Measurements from ENCODE around the gene ACTR8. TPM values are rescaled to one million over a fixed set of nuclear protein-coding genes. Genes with fewer than 3 reads are reported as not detected.
A peak's percentile ranks its signal among the peaks of the same experiment; 100 is the strongest.
"Not testable (repeated sequence)": the region's sequence is repeated elsewhere in the genome, so short reads cannot be mapped to it uniquely, and the experiment has no call there.

ACTR8 gene
- 67.1 TPM for total RNA-seq

- DNase-seq, result peak; percentile 86
Observed at GRCh38 chr3:53881691-53882593, at the start of gene ACTR8. Gene ACTR8 (minus strand): TSS chr3:53882152. CDS start chr3:53882101, 51 bp downstream.

DNA sequence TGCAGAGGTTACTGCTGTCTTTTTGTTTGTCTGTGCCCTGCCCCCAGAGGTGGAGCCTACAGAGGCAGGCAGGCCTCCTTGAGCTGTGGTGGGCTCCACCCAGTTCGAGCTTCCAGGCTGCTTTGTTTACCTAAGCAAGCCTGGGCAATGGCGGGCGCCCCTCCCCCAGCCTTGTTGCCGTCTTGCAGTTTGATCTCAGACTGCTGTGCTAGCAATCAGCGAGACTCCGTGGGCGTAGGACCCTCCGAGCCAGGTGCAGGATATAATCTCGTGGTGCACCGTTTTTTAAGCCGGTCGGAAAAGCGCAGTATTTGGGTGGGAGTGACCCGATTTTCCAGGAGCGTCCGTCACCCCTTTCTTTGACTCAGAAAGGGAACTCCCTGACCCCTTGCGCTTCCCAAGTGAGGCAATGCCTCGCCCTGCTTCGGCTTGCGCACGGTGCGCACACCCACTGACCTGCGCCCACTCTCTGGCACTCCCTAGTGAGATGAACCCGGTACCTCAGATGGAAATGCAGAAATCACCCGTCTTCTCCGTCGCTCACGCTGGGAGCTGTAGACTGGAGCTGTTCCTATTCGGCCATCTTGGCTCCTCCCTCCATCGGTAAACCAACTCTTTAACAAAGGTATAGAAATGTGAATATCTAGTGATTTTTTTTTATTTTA lies 45.4 kb upstream of the ACTR8 start:
- DNase-seq, result not testable (repeated sequence)

GRCh38 chr3:53921296-53921695 lies 39.3 kb upstream of the ACTR8 start:
- no peak for DNase-seq

- DNase-seq, result no peak
Observed at GRCh38 chr3:53919741-53920140, 37.8 kb upstream of the ACTR8 start.

- no peak for DNase-seq
Observed at GRCh38 chr3:53913401-53913800, 31.4 kb upstream of the ACTR8 start.

DNA sequence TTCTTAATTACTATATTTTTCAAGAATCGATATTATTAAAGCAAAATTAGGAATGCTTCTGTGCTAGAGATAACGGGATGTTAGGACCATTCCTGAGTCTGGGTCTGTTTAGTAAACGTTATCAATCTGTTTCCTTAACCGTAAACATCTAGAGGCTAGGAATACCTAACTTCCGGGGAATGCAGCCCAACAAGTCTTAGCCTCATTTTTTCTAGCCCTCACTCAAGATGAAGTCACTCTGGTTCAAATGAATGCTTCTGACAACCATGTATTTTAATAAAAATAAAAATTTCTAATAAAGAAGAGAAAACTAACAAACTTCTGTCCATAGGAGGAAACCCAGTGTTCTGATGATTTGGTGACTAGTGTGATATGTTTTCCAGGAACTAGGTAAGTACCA lies 20.8 kb upstream of the ACTR8 start:
- no peak for DNase-seq

GRCh38 chr3:53902067-53902466 lies 20.1 kb upstream of the ACTR8 start:
- no peak for DNase-seq

DNA sequence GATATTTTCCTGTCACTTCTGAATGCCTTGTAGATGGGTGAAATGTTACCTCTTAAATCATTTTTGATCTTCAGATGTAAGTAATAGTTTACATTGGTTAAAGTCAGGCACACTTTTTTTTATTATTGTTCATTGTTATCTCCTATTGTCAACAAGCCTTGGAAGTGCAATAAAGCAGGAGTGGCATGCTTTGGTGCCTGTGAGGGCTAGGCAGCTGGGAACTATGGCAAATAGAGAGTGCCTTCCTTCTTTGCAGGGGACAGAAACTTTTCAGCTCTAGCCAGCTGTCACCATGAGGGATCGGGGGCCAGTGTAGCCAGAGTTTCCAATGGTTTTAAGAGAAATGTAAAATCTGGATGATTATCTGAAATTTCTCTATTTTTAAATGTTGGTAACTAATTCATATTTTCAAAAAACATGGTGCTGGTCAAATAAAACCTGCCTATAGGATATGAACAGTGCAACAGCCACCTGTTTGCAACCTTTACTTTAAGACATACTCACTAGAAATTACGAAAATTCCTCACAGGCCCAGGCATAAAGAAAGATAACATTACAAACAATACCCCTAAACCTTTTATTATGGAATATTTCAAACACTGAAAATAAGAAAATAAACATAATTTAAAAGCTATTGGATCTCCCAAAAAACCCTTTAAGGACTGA lies 18.8 kb upstream of the ACTR8 start:
- no peak for DNase-seq

DNA sequence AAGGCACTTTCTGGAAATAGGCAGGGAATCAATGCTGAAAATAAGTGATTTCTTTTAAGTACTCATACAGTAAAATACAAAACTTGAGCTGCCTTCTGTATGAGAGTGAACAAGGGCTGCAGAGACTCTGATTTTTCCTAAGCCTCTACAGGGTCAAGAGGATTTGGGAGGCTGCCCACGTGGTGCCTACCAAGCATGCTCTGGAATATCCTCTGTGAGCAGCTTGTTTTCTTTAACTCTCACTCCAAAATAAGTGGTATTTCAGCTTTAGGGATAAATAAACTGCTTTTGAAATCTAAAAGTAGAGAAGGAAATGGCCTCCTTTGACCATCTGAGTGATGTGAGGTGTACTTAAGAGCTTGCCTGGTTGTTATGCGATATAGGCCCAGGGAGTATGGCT lies 17.8 kb upstream of the ACTR8 start:
- DNase-seq, result no peak

- DNase-seq, result no peak
Observed at GRCh38 chr3:53892286-53892637, 10.3 kb upstream of the ACTR8 start.

DNA sequence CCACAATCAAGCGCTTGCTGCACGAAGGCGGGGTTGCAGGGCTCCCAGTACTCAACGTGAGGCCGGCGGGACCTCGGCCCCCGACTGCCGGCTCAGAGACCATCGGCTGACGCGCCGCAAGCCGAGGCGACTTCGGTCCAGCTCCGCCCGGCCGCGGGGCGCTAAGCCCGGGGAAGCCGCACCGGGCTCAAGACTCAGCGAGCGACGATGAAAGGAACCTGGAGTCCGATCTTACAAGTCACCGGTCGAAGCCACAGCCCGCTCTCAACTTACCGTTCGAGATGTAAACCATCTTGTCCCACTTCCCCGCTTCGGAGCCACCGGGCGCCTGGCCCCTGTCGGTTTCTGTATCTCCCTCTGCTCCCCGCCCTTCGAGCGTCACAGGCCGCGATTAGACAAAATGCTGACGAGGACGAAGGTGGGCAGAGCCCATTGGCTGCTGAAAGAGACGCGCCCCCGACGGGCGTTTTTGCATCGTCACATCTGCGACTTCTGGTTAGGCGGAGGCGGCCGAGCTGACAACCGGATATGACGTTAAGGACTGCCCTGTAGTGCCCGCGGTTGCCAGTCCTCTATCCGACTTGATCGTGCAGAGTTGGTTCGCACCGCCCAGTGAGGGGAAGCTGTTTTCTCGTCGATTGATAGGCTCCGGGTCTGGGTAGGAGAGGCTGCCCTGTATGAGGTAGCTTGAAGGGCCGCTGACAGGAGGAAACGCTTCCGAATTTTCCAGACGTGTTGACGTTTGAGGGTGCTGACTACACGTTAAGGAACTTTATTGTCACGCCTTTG lies 9.7 kb upstream of the ACTR8 start, which contains the start of gene SELENOK:
Gene SELENOK, minus strand, starts transcription at position 363 of the 789 bp plus-strand sequence.
- peak; percentile 97 for DNase-seq

DNA sequence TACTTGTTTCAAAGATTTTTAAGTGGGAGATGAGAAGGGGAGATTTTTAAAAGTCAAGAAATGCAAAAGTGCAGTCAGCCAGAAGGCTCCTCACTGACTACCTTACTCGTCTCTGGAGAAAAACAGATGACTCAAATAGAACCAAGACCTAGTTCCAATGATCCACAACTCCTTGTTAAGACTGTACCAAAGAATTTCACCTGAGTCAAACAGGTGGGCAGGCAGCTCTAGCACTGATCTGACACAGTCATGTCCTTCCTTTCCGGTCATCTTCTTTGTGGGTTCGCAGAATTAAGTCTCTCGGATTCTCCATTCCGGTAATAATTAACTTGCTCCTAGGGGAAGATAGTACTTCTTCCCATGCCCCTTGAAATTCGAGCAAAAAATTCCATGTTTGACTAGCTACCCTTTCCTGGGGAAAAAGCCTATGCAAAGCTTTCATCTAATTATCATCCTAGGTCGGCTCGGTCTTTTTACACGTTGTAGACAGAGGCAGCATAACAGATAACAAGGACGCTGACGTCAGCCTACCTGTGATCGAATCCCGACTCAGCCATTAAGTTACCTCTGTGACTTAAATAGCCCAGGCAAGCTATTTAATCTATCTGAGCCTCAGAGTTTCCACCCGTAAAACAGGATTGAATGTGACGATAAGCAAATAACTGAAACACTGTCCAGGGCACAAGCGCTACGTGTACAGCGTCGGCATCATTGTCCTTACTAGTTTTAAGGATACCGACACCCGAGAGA lies 8.9 kb upstream of the ACTR8 start:
- no peak for DNase-seq

DNA sequence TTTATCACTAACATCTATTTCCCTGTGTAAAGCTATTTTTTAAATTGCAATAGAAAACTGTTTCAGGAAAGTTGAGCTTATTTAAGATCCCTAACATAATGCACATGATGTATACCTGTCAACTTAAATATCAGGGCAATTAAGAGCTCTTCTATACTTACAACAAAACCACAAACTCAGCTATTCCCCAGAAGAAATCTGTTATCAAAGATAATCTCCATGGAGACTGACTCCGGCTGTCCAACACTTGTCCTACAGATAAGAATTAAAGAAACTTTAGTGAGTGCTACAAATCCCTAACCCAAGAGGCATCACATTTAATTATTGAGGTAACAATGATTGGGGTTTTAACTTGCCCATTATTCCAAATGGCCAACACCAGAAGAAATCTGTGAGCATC lies 6.3 kb upstream of the ACTR8 start:
- DNase-seq, result no peak

DNA sequence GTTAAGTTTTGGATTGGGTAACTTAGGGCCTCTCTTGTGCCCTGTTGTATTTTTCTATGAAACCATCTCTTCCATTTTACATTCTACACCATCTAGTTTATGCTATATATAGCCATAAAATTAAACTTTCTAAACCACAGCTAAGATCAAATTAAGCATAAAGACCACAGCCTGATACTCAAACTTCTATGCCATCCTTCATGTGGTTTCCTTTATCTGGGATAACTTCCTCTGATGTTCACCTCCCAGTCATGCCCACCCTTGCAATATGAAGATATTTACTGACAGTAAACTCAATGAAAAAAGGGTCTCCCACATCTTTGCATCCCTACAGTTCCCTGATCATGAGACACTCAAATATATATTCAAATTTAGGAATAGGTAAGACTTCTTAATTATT lies 5.5 kb upstream of the ACTR8 start:
- DNase-seq, result no peak

- no peak for DNase-seq
Observed at GRCh38 chr3:53885239-53885638, 3.3 kb upstream of the ACTR8 start.

DNA sequence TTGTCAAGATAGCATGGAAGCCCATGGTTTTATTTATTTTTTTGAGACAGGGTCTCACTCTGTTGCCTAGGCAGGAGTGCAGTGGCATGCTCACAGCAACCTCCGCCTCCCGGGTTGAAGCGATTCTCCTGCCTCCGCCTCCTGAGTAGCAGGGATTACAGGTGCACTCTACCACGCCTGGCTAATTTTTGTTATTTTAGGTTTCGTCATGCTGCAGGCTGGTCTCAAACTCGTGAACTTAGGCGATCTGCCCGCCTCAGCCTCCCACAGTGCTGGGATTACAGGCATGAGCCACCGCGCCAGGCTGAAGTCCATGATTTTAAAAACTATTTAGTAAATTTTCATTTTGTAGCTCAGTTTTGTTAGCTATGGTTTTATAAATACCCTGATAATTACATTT lies 2.7 kb upstream of the ACTR8 start:
- no peak for DNase-seq

- DNase-seq, result no peak
Observed at GRCh38 chr3:53883008-53883407, 1.1 kb upstream of the ACTR8 start.

- DNase-seq, result no peak
Observed at GRCh38 chr3:53880396-53881345, 1.3 kb downstream of the ACTR8 start.

GRCh38 chr3:53865732-53866499 lies 16.0 kb downstream of the ACTR8 start:
- no peak for DNase-seq

GRCh38 chr3:53863145-53863544 lies 18.8 kb downstream of the ACTR8 start:
- DNase-seq, result no peak
